Measurements from ENCODE around the gene PRRG1.
"Not testable (repeated sequence)": the region's sequence is repeated elsewhere in the genome, so short reads cannot be mapped to it uniquely, and the experiment has no call there.

PRRG1 gene

GRCh38 chrX:37378404-37378803 lies 29.2 kb downstream of the PRRG1 start:
- ATAC-seq = no peak
- no peak for DNase-seq

GRCh38 chrX:37378830-37379229 lies 29.7 kb downstream of the PRRG1 start:
- no peak for DNase-seq
- no peak for ATAC-seq

- ATAC-seq = no peak
- DNase-seq = no peak
Measured at GRCh38 chrX:37380256-37380655, 31.1 kb downstream of the PRRG1 start.

GRCh38 chrX:37380924-37381323 lies 31.8 kb downstream of the PRRG1 start:
- no peak for DNase-seq
- no peak for ATAC-seq

GRCh38 chrX:37383313-37383712 lies 34.1 kb downstream of the PRRG1 start:
- ATAC-seq (no peak), DNase-seq (no peak)

- DNase-seq (no peak), ATAC-seq (no peak)
Measured at GRCh38 chrX:37388413-37388812, 39.2 kb downstream of the PRRG1 start.

GRCh38 chrX:37405956-37406355 lies 56.8 kb downstream of the PRRG1 start:
- ATAC-seq (no peak), DNase-seq (no peak)

GRCh38 chrX:37407736-37408135 lies 58.6 kb downstream of the PRRG1 start:
- DNase-seq = no peak
- ATAC-seq = no peak

GRCh38 chrX:37409278-37409677 lies 60.1 kb downstream of the PRRG1 start:
- no peak for ATAC-seq
- no peak for DNase-seq

- ATAC-seq = no peak
- DNase-seq = no peak
Measured at GRCh38 chrX:37420185-37420584, 71.0 kb downstream of the PRRG1 start.

- ATAC-seq (no peak), DNase-seq (no peak)
Measured at GRCh38 chrX:37420756-37421155, 71.6 kb downstream of the PRRG1 start.

- ATAC-seq (no peak), DNase-seq (no peak)
Measured at GRCh38 chrX:37424000-37424429, 74.9 kb downstream of the PRRG1 start.

- no peak for ATAC-seq
- no peak for DNase-seq
Measured at GRCh38 chrX:37425370-37425769, 76.2 kb downstream of the PRRG1 start.

- not testable (repeated sequence) for ATAC-seq, DNase-seq
Measured at GRCh38 chrX:37428962-37429361, 79.8 kb downstream of the PRRG1 start.

- no peak for ATAC-seq
Measured at GRCh38 chrX:37434362-37434761, 85.2 kb downstream of the PRRG1 start.

GRCh38 chrX:37437160-37437559 lies 88.0 kb downstream of the PRRG1 start:
- ATAC-seq (no peak), DNase-seq (no peak)

More at GRCh38 chrX:37434362-37434761, 85.2 kb downstream of the PRRG1 start:
- DNase-seq = no peak

- ATAC-seq = no peak
- DNase-seq = no peak
Measured at GRCh38 chrX:37441377-37441776, 92.2 kb downstream of the PRRG1 start.

- DNase-seq (no peak), ATAC-seq (no peak)
Measured at GRCh38 chrX:37445182-37445581, 96.0 kb downstream of the PRRG1 start.

- no peak for DNase-seq
Measured at GRCh38 chrX:37453821-37454220, 104.7 kb downstream of the PRRG1 start.

GRCh38 chrX:37454537-37455285 lies 105.5 kb downstream of the PRRG1 start:
- ATAC-seq = no peak
- no peak for DNase-seq

More at GRCh38 chrX:37453821-37454220, 104.7 kb downstream of the PRRG1 start:
- ATAC-seq = no peak

GRCh38 chrX:37455381-37455780 lies 106.2 kb downstream of the PRRG1 start:
- no peak for DNase-seq
- ATAC-seq = no peak

GRCh38 chrX:37460285-37460684 lies 111.1 kb downstream of the PRRG1 start:
- ATAC-seq, DNase-seq: not testable (repeated sequence)

- no peak for DNase-seq
- no peak for ATAC-seq
Measured at GRCh38 chrX:37462346-37462745, 113.2 kb downstream of the PRRG1 start.

GRCh38 chrX:37468124-37468739 lies 119.1 kb downstream of the PRRG1 start:
- DNase-seq (no peak), ATAC-seq (no peak)

All from stimulated activated naive CD8-positive, alpha-beta T cell treated with anti-CD3 and anti-CD28 coated beads, Interleukin-15, Interleukin-2, amounts not matched to agents 100 U/mL and 50 U/mL, for 24 hours (primary cell).